Upper lobe of left lung (tissue), 4 donors: Measurements from ENCODE around the gene PIK3C2G.

Source experiments
- EP300 ChIP-seq, 4 donors: sonication (generic); formaldehyde crosslinking; IDR thresholded peaks; one replicate each; pipeline ENCODE4 v1.5.1; 2017; ENCODE audit warnings: antibody characterized with exemption in 4 of 4, control low read depth in 2 of 4
- POLR2A ChIP-seq, 4 donors: fragments of 450-650 bp; IDR thresholded peaks; one replicate each; pipeline ENCODE4 v1.5.1; 2016 to 2017; ENCODE audit warnings: antibody characterized with exemption in 4 of 4, mild to moderate bottlenecking in 2 of 4
- POLR2AphosphoS5 ChIP-seq, 2 donors: sonication (generic); formaldehyde crosslinking; IDR thresholded peaks; one replicate each; pipeline ENCODE4 v1.5.1; 2017; ENCODE audit warnings: antibody characterized with exemption in 2 of 2
- TF ChIP-seq, protein P1 (sequence below), 6 experiments: fragments of 450-650 bp in 4 of 6; fragments of 200-600 bp in 2 of 6; sonication (generic) in 2 of 6; IDR thresholded peaks; one replicate each; pipeline ENCODE4 v1.5.1; 2016 to 2019; ENCODE audit warnings: antibody characterized with exemption in 6 of 6

DNA sequence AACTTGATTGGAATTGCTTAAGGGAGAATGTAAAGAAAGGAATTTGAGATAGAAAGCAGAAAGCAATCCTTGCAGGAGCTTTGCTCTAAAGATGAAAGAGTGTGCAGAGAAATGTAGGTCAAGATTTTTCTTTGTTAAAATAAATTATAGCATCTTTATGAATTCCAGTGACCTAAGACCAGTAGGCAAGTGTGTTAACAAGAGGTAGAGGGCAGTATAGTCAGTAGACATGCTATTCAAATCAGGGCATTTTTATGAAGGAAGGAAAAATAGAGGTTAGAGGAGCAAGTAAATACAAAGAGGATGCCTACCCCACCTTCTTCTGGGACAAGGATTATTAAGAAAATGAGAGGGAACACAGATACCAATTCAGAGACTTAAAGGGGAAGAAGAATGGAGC is 328.0 kb downstream of the PIK3C2G start:
- TF ChIP-seq, protein P1, sequence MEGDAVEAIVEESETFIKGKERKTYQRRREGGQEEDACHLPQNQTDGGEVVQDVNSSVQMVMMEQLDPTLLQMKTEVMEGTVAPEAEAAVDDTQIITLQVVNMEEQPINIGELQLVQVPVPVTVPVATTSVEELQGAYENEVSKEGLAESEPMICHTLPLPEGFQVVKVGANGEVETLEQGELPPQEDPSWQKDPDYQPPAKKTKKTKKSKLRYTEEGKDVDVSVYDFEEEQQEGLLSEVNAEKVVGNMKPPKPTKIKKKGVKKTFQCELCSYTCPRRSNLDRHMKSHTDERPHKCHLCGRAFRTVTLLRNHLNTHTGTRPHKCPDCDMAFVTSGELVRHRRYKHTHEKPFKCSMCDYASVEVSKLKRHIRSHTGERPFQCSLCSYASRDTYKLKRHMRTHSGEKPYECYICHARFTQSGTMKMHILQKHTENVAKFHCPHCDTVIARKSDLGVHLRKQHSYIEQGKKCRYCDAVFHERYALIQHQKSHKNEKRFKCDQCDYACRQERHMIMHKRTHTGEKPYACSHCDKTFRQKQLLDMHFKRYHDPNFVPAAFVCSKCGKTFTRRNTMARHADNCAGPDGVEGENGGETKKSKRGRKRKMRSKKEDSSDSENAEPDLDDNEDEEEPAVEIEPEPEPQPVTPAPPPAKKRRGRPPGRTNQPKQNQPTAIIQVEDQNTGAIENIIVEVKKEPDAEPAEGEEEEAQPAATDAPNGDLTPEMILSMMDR (IDR thresholded peaks at IDR 0.05): no peak
- TF ChIP-seq POLR2A (IDR thresholded peaks at IDR 0.05) (no peak), POLR2AphosphoS5 (IDR thresholded peaks at IDR 0.05) (no peak), EP300 (IDR thresholded peaks at IDR 0.05) (no peak)
